T47D (cell line): ENCODE data around the gene COX8A.

Experiments used
- DNase-seq, 2 experiments: peaks; one replicate each; pipeline versions ENCODE4 v3.0.0 to v3.0.0-alpha.2; 2011 to 2012; ENCODE audit warnings: low read depth in 1 of 2, low spot score in 1 of 2
- JUND ChIP-seq: IDR thresholded peaks from 2 replicates; pipeline ENCODE4 v1.6.1; 2012; ENCODE audit warnings: low read depth
- in situ Hi-C: cut with HindIII; loops from 2 replicates; pipeline ENCODE4 v1.10.0; 2016; ENCODE audit warnings: low sequenced_read_pairs, low pct_unique_long_range_greater_than_20kb

Gene COX8A

GRCh38 chr11:64020976-64021756, 46.7 kb downstream of the COX8A start:
- TF ChIP-seq JUND, result no peak
- in situ Hi-C loops, result no loop called here
- no peak for DNase-seq

- in situ Hi-C loops, result no loop called here
- DNase-seq, result no peak
- TF ChIP-seq JUND, result no peak
Measured at GRCh38 chr11:64021757-64022093, 47.3 kb downstream of the COX8A start.

- in situ Hi-C loops, result no loop called here
Measured at GRCh38 chr11:64022125-64022784, 47.8 kb downstream of the COX8A start.

GRCh38 chr11:64023712-64024710, 49.6 kb downstream of the COX8A start:
- no peak for DNase-seq
- in situ Hi-C loops, result no loop called here
- no peak for TF ChIP-seq JUND

More at GRCh38 chr11:64022125-64022784, 47.8 kb downstream of the COX8A start:
- DNase-seq, result no peak
- TF ChIP-seq JUND, result no peak

- in situ Hi-C loops, result no loop called here
- no peak for TF ChIP-seq JUND
- no peak for DNase-seq
Measured at GRCh38 chr11:64025205-64025604, 50.8 kb downstream of the COX8A start.
